IMR-90 (cell line): Measurements from ENCODE around the gene HSH2D. TPM values are rescaled to one million over a fixed set of nuclear protein-coding genes. Genes with fewer than 3 reads are reported as not detected.

Experiments used
- ATAC-seq: fragments of 200-7000 bp; cut with Tn5 transposase; 2 replicates; pipeline ENCODE4 v1.9.1; 2020; ENCODE audit warnings: low read depth, mild to moderate bottlenecking, moderate library complexity
- BruUV-seq: library from RNA; stranded (reverse); fragments of 400-500 nt; replicated peaks from 2 replicates; lab custom pipeline; 2021; lab: Mats Ljungman, UMichigan
- CTCF ChIA-PET: fragments of 300-600 bp; formaldehyde crosslinking; extraction: SDS; loops from one replicate; lab custom pipeline; 2021; ENCODE audit warnings: antibody characterized with exemption; lab: Yijun Ruan, JAX
- POLR2A ChIA-PET: fragments of 300-600 bp; sonication (Branson Sonifier 250); formaldehyde crosslinking; loops from one replicate; lab custom pipeline; 2022; ENCODE audit warnings: antibody characterized with exemption; ENCODE audit not compliant: unreplicated experiment; lab: Charles Lee
- DNase-seq: peaks from one replicate; pipeline ENCODE4 v3.0.0; 2013
- H2AFZ ChIP-seq: replicated peaks from 2 replicates; pipeline ENCODE3; 2013; ENCODE audit warnings: low read length, mild to moderate bottlenecking; ENCODE audit not compliant: poor library complexity
- H2AK5ac ChIP-seq: 2 replicates; pipeline ENCODE4 v1.6.1; 2013; ENCODE audit warnings: low read depth, low read length, inconsistent platforms
- H2AK9ac ChIP-seq: replicated peaks from 2 replicates; pipeline ENCODE3; 2013; ENCODE audit warnings: mild to moderate bottlenecking, low read depth, low read length, moderate library complexity; ENCODE audit not compliant: poor library complexity
- H2BK120ac ChIP-seq: 2 replicates; pipeline ENCODE4 v1.6.1; 2013; ENCODE audit warnings: low read depth, low read length, inconsistent platforms
- H2BK15ac ChIP-seq: 3 replicates; pipeline ENCODE4 v1.6.1; 2013; ENCODE audit warnings: low read depth, low read length, inconsistent platforms
- H2BK20ac ChIP-seq: 2 replicates; pipeline ENCODE4 v1.6.1; 2013; ENCODE audit warnings: low read depth, mild to moderate bottlenecking, inconsistent platforms, low read length, moderate library complexity
- H2BK5ac ChIP-seq: 2 replicates; pipeline ENCODE4 v1.6.1; 2013; ENCODE audit warnings: mild to moderate bottlenecking, low read depth, low read length, inconsistent platforms; ENCODE audit not compliant: poor library complexity, severe bottlenecking
- H3K14ac ChIP-seq: replicated peaks from 2 replicates; pipeline ENCODE4 v1.6.1; 2013; ENCODE audit warnings: low read depth, low read length, inconsistent platforms
- H3K18ac ChIP-seq: 2 replicates; pipeline ENCODE4 v1.6.1; 2013; ENCODE audit warnings: low read depth, low read length, control low read depth
- H3K23ac ChIP-seq: 2 replicates; pipeline ENCODE4 v1.6.1; 2013; ENCODE audit warnings: low read depth, low read length, inconsistent platforms
- H3K27ac ChIP-seq: 2 replicates; pipeline ENCODE4 v1.5.1; 2013; ENCODE audit warnings: mild to moderate bottlenecking, control low read depth, low read length; ENCODE audit not compliant: insufficient read depth
- H3K27me3 ChIP-seq: 2 replicates; pipeline ENCODE4 v1.6.1; 2013; ENCODE audit warnings: low read length; ENCODE audit not compliant: control insufficient read depth, insufficient read depth
- H3K36me3 ChIP-seq: 2 replicates; pipeline ENCODE4 v1.6.1; 2013; ENCODE audit warnings: low read length, mixed read lengths; ENCODE audit not compliant: control insufficient read depth, insufficient read depth
- H3K4ac ChIP-seq: 2 replicates; pipeline ENCODE4 v1.6.1; 2013; ENCODE audit warnings: low read depth, low read length, inconsistent platforms
- H3K4me1 ChIP-seq: 2 replicates; pipeline ENCODE4 v1.6.1; 2013; ENCODE audit warnings: low read length, mixed read lengths; ENCODE audit not compliant: control insufficient read depth, insufficient read depth
- H3K4me2 ChIP-seq: 2 replicates; pipeline ENCODE4 v1.6.1; 2013; ENCODE audit warnings: low read depth, mild to moderate bottlenecking, control low read depth, low read length, moderate library complexity
- H3K4me3 ChIP-seq: 2 replicates; pipeline ENCODE4 v1.5.1; 2013; ENCODE audit warnings: low read depth, mild to moderate bottlenecking, control low read depth, low read length, moderate library complexity; ENCODE audit not compliant: insufficient read depth
- H3K56ac ChIP-seq: 2 replicates; pipeline ENCODE4 v1.6.1; 2013; ENCODE audit warnings: low read length, inconsistent platforms; ENCODE audit not compliant: insufficient read depth; ENCODE audit errors: extremely low read depth
- H3K79me1 ChIP-seq, 2 experiments: 2 replicates each; pipeline ENCODE4 v1.6.1; 2013; ENCODE audit warnings: low read length in 2 of 2, inconsistent platforms in 1 of 2, low read depth in 1 of 2
- H3K9ac ChIP-seq: 2 replicates; pipeline ENCODE4 v1.6.1; 2013; ENCODE audit warnings: low read depth, low read length, control low read depth
- H3K9me1 ChIP-seq: 2 replicates; pipeline ENCODE4 v1.6.1; 2013; ENCODE audit warnings: low read length, inconsistent platforms; ENCODE audit not compliant: insufficient read depth
- H3K9me3 ChIP-seq: 2 replicates; pipeline ENCODE4 v1.6.1; 2013; ENCODE audit warnings: low read length; ENCODE audit not compliant: control insufficient read depth, insufficient read depth
- H4K20me1 ChIP-seq: 2 replicates; pipeline ENCODE4 v1.6.1; 2013; ENCODE audit warnings: low read length, inconsistent platforms; ENCODE audit not compliant: insufficient read depth
- H4K5ac ChIP-seq: 2 replicates; pipeline ENCODE4 v1.6.1; 2013; ENCODE audit warnings: mild to moderate bottlenecking, low read depth, low read length, control low read depth
- H4K8ac ChIP-seq, 2 experiments: 2 replicates each; pipeline ENCODE4 v1.6.1; 2013; ENCODE audit warnings: low read depth in 2 of 2, low read length in 2 of 2, control low read depth in 1 of 2, inconsistent platforms in 1 of 2
- H4K91ac ChIP-seq: 2 replicates; pipeline ENCODE4 v1.6.1; 2013; ENCODE audit warnings: low read depth, low read length, inconsistent platforms; ENCODE audit not compliant: insufficient read depth
- CTCF ChIP-seq: conservative IDR thresholded peaks from 2 replicates; pipeline ENCODE4 v1.5.1; 2012; ENCODE audit warnings: mild to moderate bottlenecking, low read depth, low read length, improper control_type of control experiment
- MAFK ChIP-seq: IDR thresholded peaks from 2 replicates; pipeline ENCODE4 v1.6.1; 2012; ENCODE audit warnings: low read depth, low read length, improper control_type of control experiment
- NFE2L2 ChIP-seq: fragments of 150-350 bp; IDR thresholded peaks from 2 replicates; pipeline ENCODE4 v1.6.1; 2016; ENCODE audit warnings: low read depth, mild to moderate bottlenecking, low read length
- RAD21 ChIP-seq: IDR thresholded peaks from 2 replicates; pipeline ENCODE4 v1.6.1; 2012; ENCODE audit warnings: low read length, improper control_type of control experiment
- RCOR1 ChIP-seq: IDR thresholded peaks from 2 replicates; pipeline ENCODE4 v1.6.1; 2012; ENCODE audit warnings: mild to moderate bottlenecking, low read length, improper control_type of control experiment; ENCODE audit not compliant: insufficient replicate concordance
- RFX5 ChIP-seq: IDR thresholded peaks from 2 replicates; pipeline ENCODE4 v1.8.0; 2012; ENCODE audit warnings: low read depth, mild to moderate bottlenecking, low read length, moderate library complexity
- SMC3 ChIP-seq: fragments of 150-350 bp; IDR thresholded peaks from 2 replicates; pipeline ENCODE4 v1.6.1; 2016; ENCODE audit warnings: low read depth, mild to moderate bottlenecking, antibody characterized with exemption, low read length, moderate library complexity
- WGBS, 2 experiments: methylation state at CpG; one replicate each; pipeline versions ENCODE4 v1.1.5 to v1.1.7; 2013; ENCODE audit warnings: missing lambda C conversion rate in 2 of 2; ENCODE audit not compliant: insufficient read length in 1 of 2; ENCODE audit errors: extremely low coverage in 2 of 2; 5-methylcytosine and 5-hydroxymethylcytosine counted together
- dilution Hi-C: fragments of 300-500 bp; cut with HindIII; formaldehyde crosslinking; loops from one replicate; pipeline ENCODE4 v1.14.3; 2018; ENCODE audit warnings: low sequenced_read_pairs; ENCODE audit not compliant: unreplicated experiment
- in situ Hi-C: fragments of 300-500 bp; cut with MboI; formaldehyde crosslinking; loops from 3 replicates; pipeline ENCODE4 v1.14.3; 2019; ENCODE audit warnings: low sequenced_read_pairs, inconsistent platforms, mixed read lengths
- intact Hi-C: fragments of 100-400 bp; cut with micrococcal nuclease; formaldehyde crosslinking; loops from 2 replicates; pipeline ENCODE4 v1.10.0; 2022
- polyA plus RNA-seq, 3 experiments: library from polyadenylated mRNA; depleted of rRNA; stranded (reverse); fragments of >200 nt; gene quantifications; 2 replicates each; pipeline ENCODE4 v1.2.3, GENCODE V29; 2012; ENCODE audit warnings: low replicate concordance in 1 of 3
- total RNA-seq: library from RNA; depleted of rRNA; stranded (reverse); fragments of >200 nt; gene quantifications from 2 replicates; pipeline ENCODE4 v1.2.3, GENCODE V29; 2012

Gene HSH2D
- total and polyA plus RNA-seq, 2 of the 4 experiments (the other 2 are of a cell fraction), result not detected

- 100% methylated on average over 1 of the region's 6 CpGs; no CpG with 5 or more reads in 1 of the 2 experiments for WGBS, 2 experiments
- Histone ChIP-seq H3K4me3 (no peak overlapping the region), H3K4me1 (peaks cover 2% of the 10 kb centered on the region; the same call in 1 of the 2 replicates), H2AK5ac (no peak overlapping the region), H3K9ac (no peak overlapping the region), H3K9me3 (no peaks in the 10 kb centered on the region), H2BK15ac (no peak overlapping the region), H3K56ac (no peak overlapping the region; the same call in 1 of the 2 replicates), H3K4me2 (no peak overlapping the region), H4K20me1 (peaks cover 57% of the 10 kb centered on the region), H3K27me3 (no peaks in the 10 kb centered on the region), H3K14ac (no peak overlapping the region), H4K5ac (no peak overlapping the region), H4K91ac (no peak overlapping the region), H2AK9ac (no peak overlapping the region), H3K36me3 (peaks cover 31% of the 10 kb centered on the region), H3K4ac (no peak overlapping the region), H3K27ac (no peak overlapping the region), H3K23ac (no peak overlapping the region), H3K18ac (no peak overlapping the region), H3K9me1 (0 out of 2 replicates have a peak, but pooled peaks cover 3% of the 10 kb centered on the region), H2BK120ac (no peak overlapping the region), H2BK20ac (no peak overlapping the region), H4K8ac (no peak overlapping the region), H2AFZ (no peak overlapping the region), H3K79me1 (peaks cover 3 to 17% of the 10 kb centered on the region in 2 experiments; a peak in 3 of 4 replicates), H2BK5ac (no peak overlapping the region)
- no peak for DNase-seq
- dilution Hi-C loops, result no loop called here
- ATAC-seq, result no peak; the same call in none of the 2 replicates
- ChIA-PET POLR2A (no interaction called here), CTCF (no interaction called here)
- in situ Hi-C loops, result no loop called here
- TF ChIP-seq NFE2L2, result no peak
- TF ChIP-seq RFX5, result no peak
- TF ChIP-seq MAFK, result no peak
- no peak for TF ChIP-seq RCOR1
- no peak for TF ChIP-seq RAD21
- TF ChIP-seq SMC3, result no peak
- no peak for TF ChIP-seq CTCF
- intact Hi-C loops, result no loop called here
- BruUV-seq, result no TSS peak
These were observed 38.8 kb upstream of the HSH2D start for GRCh38 chr19:16104722-16105121.
